GM12892 (cell line): Measurements from ENCODE around the gene RHD.
"Not testable (repeated sequence)": the region's sequence is repeated elsewhere in the genome, so short reads cannot be mapped to it uniquely, and the experiment has no call there.

Experiments used
- DNase-seq: peaks from one replicate; pipeline ENCODE4 v3.0.0; 2011; ENCODE audit not compliant: insufficient read length
- FAIRE-seq: peaks from 2 replicates; lab custom pipeline; 2011; peaks lifted over from hg19 to GRCh38; lab: Jason Lieb, UNC
- POLR2A ChIP-seq: IDR thresholded peaks from 2 replicates; pipeline ENCODE4 v1.6.1; 2011; ENCODE audit warnings: low read depth, low read length, control low read depth
- POLR2AphosphoS5 ChIP-seq: IDR thresholded peaks from 2 replicates; pipeline ENCODE4 v1.6.1; 2011; ENCODE audit warnings: low read depth, low read length, control low read depth
- TAF1 ChIP-seq: IDR thresholded peaks from 2 replicates; pipeline ENCODE4 v1.6.1; 2011; ENCODE audit warnings: low read depth, mild to moderate bottlenecking, control low read depth, low read length, borderline replicate concordance

The RHD gene

DNA sequence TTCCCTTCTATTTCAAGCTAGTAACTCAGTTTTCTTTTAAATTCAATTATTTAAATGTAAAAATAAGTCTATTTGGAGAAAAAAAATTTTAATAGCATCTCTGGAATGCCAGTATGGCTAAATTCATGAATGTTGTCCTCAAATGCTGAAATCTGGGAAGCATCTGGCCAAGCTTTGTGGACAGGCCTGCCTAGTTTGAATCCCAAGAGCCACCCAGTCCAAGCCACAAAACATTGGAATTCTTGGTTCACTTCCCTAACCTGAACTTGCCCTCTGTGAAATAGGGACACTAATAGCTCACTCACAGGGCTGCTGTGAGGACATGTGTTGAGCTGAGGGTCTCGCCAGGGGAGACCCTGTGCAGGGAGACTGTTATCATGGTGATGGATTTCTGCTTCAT lies 37.2 kb downstream of the RHD start:
- peak; percentile 24 for FAIRE-seq
- not testable (repeated sequence) for DNase-seq

GRCh38 chr1:25312806-25313470 lies 40.6 kb downstream of the RHD start:
- DNase-seq, FAIRE-seq: not testable (repeated sequence)

DNA sequence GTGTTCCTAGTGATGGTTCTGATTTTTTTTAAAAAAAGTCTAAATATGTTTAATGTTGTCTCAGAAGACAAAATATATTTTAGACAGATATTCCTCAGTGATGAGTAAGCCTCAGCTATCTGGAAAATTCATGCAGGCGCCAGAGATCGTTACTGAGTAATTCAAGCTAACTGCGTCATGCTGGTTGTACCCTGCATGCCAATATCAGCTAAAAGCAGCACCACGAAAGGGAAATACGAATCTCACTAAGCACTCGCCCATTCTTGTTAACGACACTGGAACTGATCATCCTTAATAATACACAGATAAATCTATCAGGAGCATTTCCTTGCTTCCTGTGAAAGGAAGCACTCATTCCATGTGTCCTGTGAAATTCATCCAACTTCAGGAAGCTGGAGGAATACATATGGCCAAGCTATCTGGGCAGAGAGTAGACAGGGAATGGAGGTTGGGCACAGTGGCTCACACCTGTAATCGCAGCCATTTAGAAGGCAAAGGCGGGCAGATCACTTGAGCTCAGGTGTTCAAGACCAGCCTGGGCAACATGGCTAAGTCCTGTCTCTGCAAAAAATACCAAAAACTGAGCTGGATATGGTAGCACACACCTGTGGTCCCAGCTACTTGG lies 48.1 kb downstream of the RHD start:
- not testable (repeated sequence) for DNase-seq, FAIRE-seq

- not testable (repeated sequence) for FAIRE-seq, DNase-seq
These were observed 49.8 kb downstream of the RHD start for GRCh38 chr1:25322127-25322526.

GRCh38 chr1:25324407-25324806 lies 52.1 kb downstream of the RHD start:
- not testable (repeated sequence) for DNase-seq, FAIRE-seq

GRCh38 chr1:25327864-25328790 lies 55.8 kb downstream of the RHD start:
- DNase-seq, FAIRE-seq: not testable (repeated sequence)

DNA sequence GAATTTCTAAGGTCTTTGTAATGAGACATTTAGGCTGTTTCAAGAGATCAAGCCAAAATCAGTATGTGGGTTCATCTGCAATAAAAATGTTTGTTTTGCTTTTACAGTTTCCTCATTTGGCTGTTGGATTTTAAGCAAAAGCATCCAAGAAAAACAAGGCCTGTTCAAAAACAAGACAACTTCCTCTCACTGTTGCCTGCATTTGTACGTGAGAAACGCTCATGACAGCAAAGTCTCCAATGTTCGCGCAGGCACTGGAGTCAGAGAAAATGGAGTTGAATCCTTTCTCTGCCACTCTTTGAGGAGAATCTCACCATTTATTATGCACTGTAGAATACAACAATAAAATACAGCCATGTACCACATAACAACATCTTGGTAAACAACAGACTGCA lies 56.5 kb downstream of the RHD start:
- not testable (repeated sequence) for DNase-seq, FAIRE-seq

DNA sequence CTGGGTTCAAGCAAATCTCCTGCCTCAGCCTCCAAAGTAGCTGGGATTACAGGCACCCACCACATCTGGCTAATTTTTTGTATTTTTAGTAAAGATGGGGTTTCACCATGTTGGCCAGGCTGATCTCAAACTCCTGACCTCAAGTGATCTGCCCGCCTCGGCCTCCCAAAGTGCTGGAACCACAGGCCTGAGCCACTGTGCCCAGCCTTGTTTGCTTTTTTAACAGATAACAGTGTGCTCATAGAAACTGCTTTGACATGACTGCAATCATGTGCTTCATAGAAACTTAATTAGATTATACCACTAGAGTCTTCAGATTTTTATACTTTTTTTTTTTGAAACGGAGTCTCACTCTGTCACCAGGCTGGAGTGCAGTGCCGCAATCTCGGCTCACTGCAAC lies 57.0 kb downstream of the RHD start:
- FAIRE-seq, DNase-seq: not testable (repeated sequence)

DNA sequence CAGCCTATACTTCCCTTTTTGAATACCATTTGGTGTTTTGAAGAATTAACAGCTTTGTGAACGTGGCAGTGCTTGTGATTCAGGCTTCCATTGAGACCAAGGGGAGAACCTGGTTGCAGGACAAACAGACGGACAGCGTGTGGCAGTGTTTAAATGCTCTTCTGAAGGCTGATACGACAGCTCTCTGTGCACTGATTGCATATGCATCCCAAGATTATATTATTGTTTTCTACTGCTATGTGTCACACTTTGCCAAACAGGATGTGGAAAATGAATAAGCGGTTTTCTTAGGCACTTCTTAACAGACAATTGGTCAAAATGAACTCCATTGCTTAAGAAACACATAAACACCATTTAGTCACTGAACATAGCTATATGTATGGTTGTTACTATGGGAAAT lies 57.6 kb downstream of the RHD start:
- DNase-seq, FAIRE-seq: not testable (repeated sequence)

- FAIRE-seq, DNase-seq: not testable (repeated sequence)
These were observed 64.6 kb downstream of the RHD start for GRCh38 chr1:25336922-25337354.

GRCh38 chr1:25337483-25338187 lies 65.3 kb downstream of the RHD start:
- not testable (repeated sequence) for FAIRE-seq, DNase-seq
- TF ChIP-seq POLR2A: peak; percentile 66

DNA sequence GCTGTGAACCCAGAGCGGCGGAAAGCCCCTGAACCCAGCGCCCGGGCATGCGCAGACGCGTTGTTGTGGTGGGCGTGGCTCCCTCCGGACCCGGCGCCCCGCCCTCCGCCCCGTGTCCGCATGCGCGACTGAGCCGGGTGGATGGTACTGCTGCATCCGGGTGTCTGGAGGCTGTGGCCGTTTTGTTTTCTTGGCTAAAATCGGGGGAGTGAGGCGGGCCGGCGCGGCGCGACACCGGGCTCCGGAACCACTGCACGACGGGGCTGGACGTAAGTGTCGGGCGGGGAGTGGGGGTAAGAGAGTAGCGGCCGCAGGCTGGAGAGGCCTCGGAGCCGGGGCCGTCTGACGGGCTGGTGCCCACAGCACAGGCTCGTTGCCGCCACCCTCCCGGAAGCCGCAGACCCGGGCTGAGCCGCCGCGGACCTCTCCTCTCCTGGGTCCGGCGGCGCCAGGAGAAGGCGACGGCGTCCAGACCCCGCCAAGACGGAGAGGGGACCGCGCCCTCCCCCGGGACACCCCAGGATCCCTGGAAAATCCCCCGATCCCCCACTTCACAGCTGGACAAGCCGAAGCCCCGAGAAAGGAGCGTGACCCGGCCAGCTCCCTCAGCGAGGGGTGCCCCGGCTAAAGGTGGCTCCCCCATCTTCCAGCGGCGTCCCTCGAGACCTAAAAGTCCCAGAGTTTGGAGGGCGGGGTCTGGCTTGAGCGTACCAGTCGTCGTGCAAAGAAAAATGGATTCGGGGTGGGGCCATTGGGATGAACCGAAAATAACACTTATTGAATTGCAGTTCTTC lies 66.1 kb downstream of the RHD start, which contains the start of gene TMEM50A:
Gene TMEM50A (plus strand): TSS at position 147 of the 794 bp plus-strand sequence. CDS start 2,153 bp downstream, outside the sequence.
- TF ChIP-seq POLR2A: peak; percentile 69; the same call in 1 of the 2 replicates
- peak; percentile 3; the same call in 1 of the 2 replicates for TF ChIP-seq TAF1
- TF ChIP-seq POLR2AphosphoS5: peak; percentile 54
- FAIRE-seq (peak; percentile 100), DNase-seq (peak; percentile 74)
